HCT116 (cell line): Measurements from ENCODE around the gene FMN1. TPM values are rescaled to one million over a fixed set of nuclear protein-coding genes. Genes with fewer than 3 reads are reported as not detected.
A peak's percentile ranks its signal among the peaks of the same experiment; 100 is the strongest.

Source experiments
- ATAC-seq: fragments of 200-7000 bp; cut with Tn5 transposase; 2 replicates; pipeline ENCODE4 v1.9.1; 2020; ENCODE audit warnings: mild to moderate bottlenecking, moderate library complexity
- BruUV-seq: library from RNA; stranded (reverse); fragments of 400-500 nt; replicated peaks from 2 replicates; lab custom pipeline; 2021; lab: Mats Ljungman, UMichigan
- CTCF ChIA-PET: fragments of 300-600 bp; sonication (Branson Sonifier 250); formaldehyde crosslinking; loops from one replicate; lab custom pipeline; 2021; ENCODE audit warnings: antibody characterized with exemption; lab: Charles Lee
- POLR2A ChIA-PET: fragments of 300-600, 350-600 bp; sonication (Branson Sonifier 250); formaldehyde crosslinking; loops from one replicate; lab custom pipeline; 2021; ENCODE audit warnings: antibody characterized with exemption; lab: Charles Lee
- RAD21 ChIA-PET, 2 experiments: fragments of 300-600 bp; sonication (Branson Sonifier 250); formaldehyde crosslinking; loops; one replicate each; lab custom pipeline; 2023; ENCODE audit warnings: low total read pairs in 2 of 2; ENCODE audit not compliant: uncharacterized antibody in 2 of 2, unreplicated experiment in 2 of 2, low non-redundant PET in 1 of 2; lab: Charles Lee
- DNase-seq: peaks from one replicate; pipeline ENCODE4 v3.0.0-alpha.2; 2010; ENCODE audit warnings: low read depth, low spot score
- H2AFZ ChIP-seq: fragments of 200-600 bp; shearing (Covaris generic), sonication (generic); 2 replicates; pipeline ENCODE4 v1.6.1; 2017; ENCODE audit warnings: low read depth, mixed run types, mixed read lengths, antibody characterized with exemption, low read length; ENCODE audit not compliant: poor library complexity, severe bottlenecking
- H3K27ac ChIP-seq: 2 replicates; pipeline ENCODE4 v1.5.1; 2012; ENCODE audit warnings: low read depth, low read length
- H3K27me3 ChIP-seq: fragments of 200-600 bp; sonication (generic); 2 replicates; pipeline ENCODE4 v1.6.1; 2016; ENCODE audit warnings: mixed run types, low read length, mixed read lengths; ENCODE audit not compliant: insufficient read depth
- H3K36me3 ChIP-seq, 2 experiments: fragments of 200-500 bp in 1 of 2; fragments of 200-600 bp in 1 of 2; sonication (Bioruptor generic) in 1 of 2; sonication (generic) in 1 of 2; 2 replicates each; pipeline versions ENCODE4 v1.5.1 to v1.6.1; 2014 to 2016; ENCODE audit warnings: low read length in 2 of 2, inconsistent platforms in 1 of 2, mixed read lengths in 1 of 2, mixed run types in 1 of 2; ENCODE audit not compliant: insufficient read depth in 2 of 2, control insufficient read depth in 1 of 2
- H3K4me1 ChIP-seq, 2 experiments: fragments of 200-600 bp in 1 of 2; sonication (generic) in 1 of 2; 2 replicates each; pipeline versions ENCODE4 v1.5.1 to v1.6.1; 2012 to 2017; ENCODE audit warnings: low read length in 2 of 2, inconsistent platforms in 1 of 2, mild to moderate bottlenecking in 1 of 2, mixed read lengths in 1 of 2, mixed run types in 1 of 2, moderate library complexity in 1 of 2; ENCODE audit not compliant: insufficient read depth in 2 of 2, control insufficient read depth in 1 of 2
- H3K4me2 ChIP-seq: fragments of 200-600 bp; sonication (generic); 2 replicates; pipeline ENCODE4 v1.6.1; 2017; ENCODE audit warnings: mixed run types, low read length, mixed read lengths
- H3K4me3 ChIP-seq, 2 experiments: fragments of 200-600 bp in 1 of 2; sonication (generic) in 1 of 2; replicated peaks in 1 of 2; 2 replicates each; pipeline ENCODE4 v1.5.1; 2011 to 2016; ENCODE audit warnings: low read length in 2 of 2, control low read depth in 1 of 2, low read depth in 1 of 2, mild to moderate bottlenecking in 1 of 2, mixed read lengths in 1 of 2, mixed run types in 1 of 2
- H3K79me2 ChIP-seq: fragments of 200-600 bp; sonication (generic); 2 replicates; pipeline ENCODE4 v1.6.1; 2017; ENCODE audit warnings: mild to moderate bottlenecking, mixed run types, low read length, moderate library complexity, mixed read lengths; ENCODE audit not compliant: insufficient read depth
- H3K9ac ChIP-seq: fragments of 200-600 bp; sonication (generic); 2 replicates; pipeline ENCODE4 v1.6.1; 2016; ENCODE audit warnings: low read length, mixed read lengths
- H3K9me2 ChIP-seq: fragments of 200-600 bp; sonication (generic), shearing (Covaris generic); 2 replicates; pipeline ENCODE4 v1.6.1; 2017; ENCODE audit warnings: mixed run types, mild to moderate bottlenecking, moderate library complexity; ENCODE audit not compliant: insufficient read depth
- H3K9me3 ChIP-seq, 2 experiments: fragments of 200-500 bp in 1 of 2; fragments of 200-600 bp in 1 of 2; sonication (Bioruptor generic) in 1 of 2; sonication (generic) in 1 of 2; 2 replicates each; pipeline ENCODE4 v1.6.1; 2014 to 2017; ENCODE audit warnings: low read length in 2 of 2, mixed read lengths in 2 of 2, inconsistent platforms in 1 of 2, low read depth in 1 of 2, mild to moderate bottlenecking in 1 of 2, mixed run types in 1 of 2, moderate library complexity in 1 of 2; ENCODE audit not compliant: control insufficient read depth in 1 of 2, insufficient read depth in 1 of 2
- H4K20me1 ChIP-seq: fragments of 200-600 bp; sonication (generic), shearing (Covaris generic); 2 replicates; pipeline ENCODE4 v1.6.1; 2017; ENCODE audit warnings: mixed run types, mild to moderate bottlenecking, moderate library complexity; ENCODE audit not compliant: insufficient read depth
- CBX3 ChIP-seq: IDR thresholded peaks from 2 replicates; pipeline ENCODE4 v1.6.1; 2012; ENCODE audit warnings: low read depth
- CEBPB ChIP-seq: IDR thresholded peaks from 2 replicates; pipeline ENCODE4 v1.6.1; 2012; ENCODE audit warnings: low read depth
- CTCF ChIP-seq, 3 experiments: fragments of 200-600 bp in 1 of 3; sonication (generic) in 1 of 3; IDR thresholded peaks in 2 of 3; conservative IDR thresholded peaks in 1 of 3; 2 replicates each; pipeline ENCODE4 v1.5.1; 2012 to 2017; ENCODE audit warnings: low read depth in 2 of 3, low read length in 2 of 3, antibody characterized with exemption in 1 of 3, borderline replicate concordance in 1 of 3, control low read depth in 1 of 3, mild to moderate bottlenecking in 1 of 3, mixed read lengths in 1 of 3, mixed run types in 1 of 3, moderate library complexity in 1 of 3; ENCODE audit not compliant: insufficient read depth in 1 of 3
- EGR1 ChIP-seq: IDR thresholded peaks from 2 replicates; pipeline ENCODE4 v1.6.1; 2012; ENCODE audit warnings: low read depth
- EZH2 ChIP-seq: fragments of 200-600 bp; sonication (generic); IDR thresholded peaks from 2 replicates; pipeline ENCODE4 v1.6.1; 2017; ENCODE audit warnings: antibody characterized with exemption, mixed run types
- EZH2phosphoT487 ChIP-seq: fragments of 200-600 bp; IDR thresholded peaks from 2 replicates; pipeline ENCODE4 v1.6.1; 2018; ENCODE audit warnings: antibody characterized with exemption, borderline replicate concordance
- FOSL1 ChIP-seq: IDR thresholded peaks from 2 replicates; pipeline ENCODE4 v1.6.1; 2012; ENCODE audit warnings: low read depth
- JUND ChIP-seq: IDR thresholded peaks from 2 replicates; pipeline ENCODE4 v1.6.1; 2012
- POLR2A ChIP-seq: IDR thresholded peaks from 2 replicates; pipeline ENCODE4 v1.7.0; 2011; ENCODE audit warnings: borderline replicate concordance; ENCODE audit not compliant: insufficient read depth, insufficient read length; ENCODE audit errors: extremely low read depth
- POLR2AphosphoS5 ChIP-seq: IDR thresholded peaks from 2 replicates; pipeline ENCODE4 v1.6.1; 2011; ENCODE audit warnings: mild to moderate bottlenecking, low read depth, low read length, moderate library complexity
- RAD21 ChIP-seq: IDR thresholded peaks from 2 replicates; pipeline ENCODE4 v1.6.1; 2012; ENCODE audit warnings: low read depth, mild to moderate bottlenecking
- SIN3A ChIP-seq: IDR thresholded peaks from 2 replicates; pipeline ENCODE4 v1.6.1; 2012; ENCODE audit warnings: low read depth
- SP1 ChIP-seq: IDR thresholded peaks from 2 replicates; pipeline ENCODE4 v1.6.1; 2012; ENCODE audit warnings: low read depth
- SRF ChIP-seq: IDR thresholded peaks from 2 replicates; pipeline ENCODE4 v1.6.1; 2012; ENCODE audit warnings: low read depth
- YY1 ChIP-seq: IDR thresholded peaks from 2 replicates; pipeline ENCODE4 v1.6.1; 2011; ENCODE audit warnings: low read length, low read depth, moderate library complexity, mild to moderate bottlenecking; ENCODE audit not compliant: insufficient replicate concordance; ENCODE audit errors: extremely low read depth
- intact Hi-C: fragments of 100-400 bp; cut with micrococcal nuclease; formaldehyde crosslinking; loops from 2 replicates; pipeline ENCODE4 v1.10.0; 2022
- total RNA-seq: library from RNA; stranded (reverse); gene quantifications from one replicate; pipeline ENCODE4 v1.2.1, GENCODE V29; 2021; ENCODE audit not compliant: unreplicated experiment
- TF ChIP-seq, protein P1 (sequence below): IDR thresholded peaks from 2 replicates; pipeline ENCODE4 v1.6.1; 2012
- TF ChIP-seq, protein P2 (sequence below): IDR thresholded peaks from 2 replicates; pipeline ENCODE4 v1.6.1; 2012

FMN1 gene
- total RNA-seq, 1 experiment from 2014 or later = 0.39 TPM

DNA sequence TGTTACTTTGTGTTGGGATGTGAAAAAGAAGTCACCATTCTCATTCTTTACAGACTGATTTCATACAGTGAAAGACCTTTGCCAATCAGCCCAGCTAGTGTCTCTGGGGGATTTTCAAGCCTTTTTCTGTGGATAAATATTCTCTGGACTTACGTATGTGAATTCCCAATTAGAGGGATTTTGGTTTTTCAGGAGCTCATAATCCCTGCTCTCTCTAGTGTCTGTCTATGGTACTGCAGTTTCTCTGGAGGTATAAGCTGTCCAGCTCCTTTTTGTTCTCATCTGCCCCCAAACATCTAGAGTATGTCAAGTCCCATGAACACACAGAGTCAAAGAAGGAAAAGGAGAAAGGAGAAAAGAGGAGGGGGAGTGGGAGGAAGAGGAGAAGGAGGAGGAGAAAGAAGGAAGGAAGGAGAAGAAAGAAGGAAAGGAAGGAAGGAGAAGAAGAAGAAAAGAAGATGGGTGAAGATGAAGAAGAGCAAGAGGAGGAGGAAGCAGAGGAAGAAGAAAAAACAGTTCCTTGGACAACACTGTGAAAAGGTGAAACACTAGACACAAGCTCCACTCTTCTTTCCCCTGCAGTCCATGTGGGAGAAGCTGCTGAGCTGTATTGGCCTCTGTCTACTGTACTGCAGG is 258.1 kb downstream of the FMN1 start:
- POLR2A ChIA-PET = interaction anchor here (0.7 kb wide), 1 partner anchor 278 kb away, joined by 3 read pairs; no protein-coding TSS in a partner anchor
- Histone ChIP-seq H3K4me1 (no peaks in the 10 kb centered on the region), H2AFZ (no peak overlapping the region), H3K4me2 (no peak overlapping the region), H3K4me3 (no peak overlapping the region), H3K9ac (no peak overlapping the region), H3K9me2 (no peaks in the 10 kb centered on the region), H3K79me2 (no peaks in the 10 kb centered on the region), H3K27ac (no peak overlapping the region), H3K9me3 (no peaks in the 10 kb centered on the region), H4K20me1 (no peaks in the 10 kb centered on the region), H3K36me3 (no peaks in the 10 kb centered on the region), H3K27me3 (no peaks in the 10 kb centered on the region)
- RAD21 ChIA-PET = interaction anchor here (0.6 to 1.2 kb wide), 4 partner anchors 84 to 149 kb away, joined by 4 to 6 read pairs (median 4); no protein-coding TSS in a partner anchor
- DNase-seq (peak; percentile 33), ATAC-seq (peak; percentile 84)
- no TSS peak for BruUV-seq
- intact Hi-C loops = loop anchor here (1.0 kb wide), 1 partner anchor 92 kb away; no protein-coding TSS in a partner anchor
- CTCF ChIA-PET = interaction anchor here (0.6 to 1.6 kb wide), 12 partner anchors 8 to 274 kb away, joined by 3 to 31 read pairs (median 4); no protein-coding TSS in a partner anchor
- TF ChIP-seq EZH2 (no peak), SP1 (no peak), RAD21 (peak; percentile 43), CTCF (IDR thresholded peaks at IDR 0.05 in 2 of 3, conservative IDR thresholded peaks at IDR 0.05 in 1 of 3; ENCODE audit: borderline replicate concordance in 1 of 3, insufficient read depth in 1 of 3, low read depth in 2 of 3, low read length in 2 of 3) (peak; percentile 40 to 72 (median 68); a peak in 5 of 6 replicates)

DNA sequence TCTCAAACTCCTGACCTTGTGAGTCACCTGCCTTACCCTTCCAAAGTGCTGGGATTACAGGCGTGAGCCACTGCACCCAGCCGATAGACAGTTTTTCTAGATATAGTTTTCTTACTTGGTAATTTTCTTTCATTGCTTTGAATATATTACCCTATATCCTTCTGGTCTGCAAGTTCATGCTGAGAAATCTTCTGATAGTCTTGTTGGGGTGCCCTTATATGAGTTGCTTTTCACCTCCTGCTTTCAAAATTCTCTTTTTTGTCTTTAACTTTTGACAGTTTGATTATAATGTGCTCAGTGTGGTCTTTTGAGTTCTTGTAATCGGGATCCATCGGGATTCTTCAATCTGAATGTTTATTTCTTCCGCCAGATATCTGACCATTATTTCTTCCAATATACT is 259.4 kb downstream of the FMN1 start:
- ATAC-seq = no peak
- CTCF ChIA-PET = no interaction called here
- TF ChIP-seq, protein P1, sequence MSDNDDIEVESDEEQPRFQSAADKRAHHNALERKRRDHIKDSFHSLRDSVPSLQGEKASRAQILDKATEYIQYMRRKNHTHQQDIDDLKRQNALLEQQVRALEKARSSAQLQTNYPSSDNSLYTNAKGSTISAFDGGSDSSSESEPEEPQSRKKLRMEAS = no peak
- TF ChIP-seq EZH2phosphoT487 (no peak), SIN3A (no peak), CBX3 (no peak), JUND (no peak), FOSL1 (no peak), SRF (no peak), EZH2 (no peak), YY1 (no peak), CEBPB (no peak), POLR2AphosphoS5 (no peak), POLR2A (no peak), EGR1 (no peak), SP1 (no peak), RAD21 (no peak)
- TF ChIP-seq, protein P2, sequence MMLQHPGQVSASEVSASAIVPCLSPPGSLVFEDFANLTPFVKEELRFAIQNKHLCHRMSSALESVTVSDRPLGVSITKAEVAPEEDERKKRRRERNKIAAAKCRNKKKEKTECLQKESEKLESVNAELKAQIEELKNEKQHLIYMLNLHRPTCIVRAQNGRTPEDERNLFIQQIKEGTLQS = no peak

More for the DNA sequence above, 259.4 kb downstream of the FMN1 start:
- Histone ChIP-seq H3K9me2 (no peaks in the 10 kb centered on the region), H3K4me2 (no peak overlapping the region), H3K4me3 (no peak overlapping the region), H3K79me2 (no peaks in the 10 kb centered on the region), H3K36me3 (no peaks in the 10 kb centered on the region), H3K9ac (no peak overlapping the region), H3K27ac (no peak overlapping the region), H3K9me3 (no peaks in the 10 kb centered on the region), H2AFZ (no peak overlapping the region), H3K27me3 (no peaks in the 10 kb centered on the region), H4K20me1 (no peaks in the 10 kb centered on the region), H3K4me1 (no peaks in the 10 kb centered on the region)
- DNase-seq = no peak
- intact Hi-C loops = no loop called here
- ChIA-PET RAD21 (no interaction called here), POLR2A (no interaction called here)
- no TSS peak for BruUV-seq
